ENCODE measurements around the gene IRF5. TPM values are rescaled to one million over a fixed set of nuclear protein-coding genes. Genes with fewer than 3 reads are reported as not detected.
A peak's percentile ranks its signal among the peaks of the same experiment; 100 is the strongest.

Gene IRF5
- polyA plus RNA-seq, 3 donors: 130 to 170 (median 155) TPM

DNA sequence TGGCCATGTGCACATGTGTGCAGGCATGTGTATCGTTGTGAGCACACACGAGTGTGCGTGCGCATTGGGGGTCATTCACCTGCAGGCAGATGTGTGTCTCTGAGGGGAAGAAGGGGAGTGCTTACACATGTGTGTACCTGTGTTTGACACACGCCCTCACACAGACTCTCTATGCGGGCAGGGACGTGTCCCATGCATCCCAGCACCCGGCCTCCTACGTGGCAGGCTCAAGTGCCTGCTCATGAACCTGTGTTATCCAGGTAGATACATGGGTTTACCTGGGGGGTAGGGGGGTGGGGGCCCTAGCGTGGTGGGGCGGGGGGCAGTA lies 45.8 kb upstream of the IRF5 start:
- DNase-seq: no peak

GRCh38 chr7:128892521-128893250 lies 45.0 kb upstream of the IRF5 start:
- peaks cover 22 to 38% (median 29%) of the 10 kb centered on the region in 3 donors for H3K27me3 Mint-ChIP-seq (ENCODE audit: low read depth in 3 of 3)
- H3K4me1 Mint-ChIP-seq: no peaks in the 10 kb centered on the region
- H3K27ac ChIP-seq (ENCODE audit: low read depth in 1 of 2, low read length in 2 of 2): no peak overlapping the region
- peaks cover 0 to 10% (median 2%) of the 10 kb centered on the region in 7 donors for H3K9me3 Mint-ChIP-seq
- H3K27me3 ChIP-seq (ENCODE audit: control insufficient read depth in 2 of 2, insufficient read depth in 2 of 2, low read length in 2 of 2): peaks cover 11 to 36% of the 10 kb centered on the region in 2 donors
- H3K4me2 ChIP-seq (replicated peaks; ENCODE audit: extremely low read depth, low read length, poor library complexity, severe bottlenecking): no peak overlapping the region
- WGBS (ENCODE audit: insufficient coverage): 96% methylated on average over 12 of the region's 13 CpGs
- no peak overlapping the region for H3K27ac Mint-ChIP-seq
- H3K9me3 ChIP-seq (replicated peaks in 1 of 2; ENCODE audit: control insufficient read depth in 1 of 2, insufficient read depth in 1 of 2, low read length in 2 of 2): no peaks in the 10 kb centered on the region
- intact Hi-C loops (cut with micrococcal nuclease): no loop called here
- no peaks in the 10 kb centered on the region for H3K79me2 ChIP-seq (ENCODE audit: insufficient read depth, low read length)
- no peaks in the 10 kb centered on the region for H4K20me1 ChIP-seq (ENCODE audit: insufficient read depth, low read length)
- H3K9ac ChIP-seq (ENCODE audit: insufficient read depth, low read length, poor library complexity, severe bottlenecking): no peak overlapping the region
- H3K36me3 Mint-ChIP-seq: peaks cover 0 to 2% of the 10 kb centered on the region in 2 donors
- no peak overlapping the region for H3K4me3 Mint-ChIP-seq
- DNase-seq: no peak
- H3K36me3 ChIP-seq (replicated peaks in 1 of 2; ENCODE audit: control insufficient read depth in 1 of 2, insufficient read depth in 2 of 2, low read length in 2 of 2): no peaks in the 10 kb centered on the region
- peaks cover 5 to 8% of the 10 kb centered on the region in 2 donors for H3K4me1 ChIP-seq (ENCODE audit: control insufficient read depth in 1 of 2, insufficient read depth in 2 of 2, low read length in 2 of 2)
- no peak overlapping the region for H3K4me3 ChIP-seq (replicated peaks in 1 of 3; ENCODE audit: low read depth in 2 of 3, low read length in 3 of 3)
- H2AFZ ChIP-seq (ENCODE audit: insufficient read depth, low read depth, low read length, poor library complexity, severe bottlenecking): no peak overlapping the region
- TF ChIP-seq CTCF (IDR thresholded peaks at IDR 0.05): no peak

More for the DNA sequence above, 45.8 kb upstream of the IRF5 start:
- WGBS (ENCODE audit: insufficient coverage): 86% methylated on average over 2 of the region's 11 CpGs
- H2AFZ ChIP-seq (ENCODE audit: insufficient read depth, low read depth, low read length, poor library complexity, severe bottlenecking): no peak overlapping the region
- intact Hi-C loops (cut with micrococcal nuclease): no loop called here
- H3K36me3 ChIP-seq (replicated peaks in 1 of 2; ENCODE audit: control insufficient read depth in 1 of 2, insufficient read depth in 2 of 2, low read length in 2 of 2): no peaks in the 10 kb centered on the region
- peaks cover 0 to 10% (median 2%) of the 10 kb centered on the region in 7 donors for H3K9me3 Mint-ChIP-seq
- no peaks in the 10 kb centered on the region for H3K4me1 Mint-ChIP-seq
- H3K27ac Mint-ChIP-seq: no peak overlapping the region
- no peak for TF ChIP-seq CTCF (IDR thresholded peaks at IDR 0.05)
- H3K4me1 ChIP-seq (ENCODE audit: control insufficient read depth in 1 of 2, insufficient read depth in 2 of 2, low read length in 2 of 2): peaks cover 5 to 8% of the 10 kb centered on the region in 2 donors
- no peak overlapping the region for H3K9ac ChIP-seq (ENCODE audit: insufficient read depth, low read length, poor library complexity, severe bottlenecking)
- H3K4me2 ChIP-seq (replicated peaks; ENCODE audit: extremely low read depth, low read length, poor library complexity, severe bottlenecking): no peak overlapping the region
- H3K9me3 ChIP-seq (replicated peaks in 1 of 2; ENCODE audit: control insufficient read depth in 1 of 2, insufficient read depth in 1 of 2, low read length in 2 of 2): no peaks in the 10 kb centered on the region
- no peaks in the 10 kb centered on the region for H3K79me2 ChIP-seq (ENCODE audit: insufficient read depth, low read length)
- peaks cover 0 to 2% of the 10 kb centered on the region in 2 donors for H3K36me3 Mint-ChIP-seq
- peaks cover 22 to 39% (median 30%) of the 10 kb centered on the region in 3 donors for H3K27me3 Mint-ChIP-seq (ENCODE audit: low read depth in 3 of 3)
- H4K20me1 ChIP-seq (ENCODE audit: insufficient read depth, low read length): no peaks in the 10 kb centered on the region
- peaks cover 11 to 36% of the 10 kb centered on the region in 2 donors for H3K27me3 ChIP-seq (ENCODE audit: control insufficient read depth in 2 of 2, insufficient read depth in 2 of 2, low read length in 2 of 2)
- H3K27ac ChIP-seq (ENCODE audit: low read depth in 1 of 2, low read length in 2 of 2): no peak overlapping the region
- no peak overlapping the region for H3K4me3 ChIP-seq (replicated peaks in 1 of 3; ENCODE audit: low read depth in 2 of 3, low read length in 3 of 3)
- H3K4me3 Mint-ChIP-seq: peak overlapping the region in 1 of 2 donors; percentile 49
